GM12891 (cell line): ENCODE measurements around the gene TMEM106C.

Source experiments
- DNase-seq: peaks from one replicate; pipeline ENCODE4 v3.0.0; 2011; ENCODE audit warnings: low spot score; ENCODE audit not compliant: insufficient read length
- FAIRE-seq: peaks from 2 replicates; lab custom pipeline; 2011; peaks lifted over from hg19 to GRCh38; lab: Jason Lieb, UNC
- PAX5 ChIP-seq: IDR thresholded peaks from 2 replicates; pipeline ENCODE4 v1.6.1; 2011; ENCODE audit warnings: low read length, moderate library complexity, mild to moderate bottlenecking; ENCODE audit not compliant: insufficient read depth, severe bottlenecking
- POLR2A ChIP-seq: IDR thresholded peaks from 2 replicates; pipeline ENCODE4 v1.6.1; 2011; ENCODE audit warnings: low read depth, low read length, control low read depth
- POLR2AphosphoS5 ChIP-seq: IDR thresholded peaks from 2 replicates; pipeline ENCODE4 v1.6.1; 2011; ENCODE audit warnings: low read depth, low read length, control low read depth
- POU2F2 ChIP-seq: IDR thresholded peaks from 2 replicates; pipeline ENCODE4 v1.6.1; 2011; ENCODE audit warnings: low read depth, mild to moderate bottlenecking, control low read depth, low read length, moderate library complexity
- SPI1 ChIP-seq: IDR thresholded peaks from 2 replicates; pipeline ENCODE4 v1.6.1; 2011; ENCODE audit warnings: low read depth, low read length, control low read depth
- TAF1 ChIP-seq: IDR thresholded peaks from 2 replicates; pipeline ENCODE4 v1.6.1; 2011; ENCODE audit warnings: low read depth, low read length, control low read depth

Gene TMEM106C

GRCh38 chr12:47939009-47939601 lies 24.3 kb upstream of the TMEM106C start:
- TF ChIP-seq PAX5: no peak
- no peak for TF ChIP-seq POLR2A
- TF ChIP-seq SPI1: no peak
- no peak for TF ChIP-seq POLR2AphosphoS5
- no peak for TF ChIP-seq POU2F2
- no peak for TF ChIP-seq TAF1
- no peak for DNase-seq
- FAIRE-seq: no peak

GRCh38 chr12:47940773-47941474 lies 22.5 kb upstream of the TMEM106C start:
- no peak for DNase-seq
- TF ChIP-seq TAF1 (no peak), PAX5 (no peak), POU2F2 (no peak), SPI1 (no peak), POLR2A (no peak), POLR2AphosphoS5 (no peak)
- FAIRE-seq: peak; percentile 70

GRCh38 chr12:47941475-47941780 lies 22.0 kb upstream of the TMEM106C start:
- FAIRE-seq (no peak), DNase-seq (no peak)
- TF ChIP-seq POU2F2: no peak
- TF ChIP-seq POLR2AphosphoS5: no peak
- TF ChIP-seq TAF1: no peak
- no peak for TF ChIP-seq PAX5
- TF ChIP-seq SPI1: no peak
- no peak for TF ChIP-seq POLR2A

GRCh38 chr12:47941871-47942613 lies 21.4 kb upstream of the TMEM106C start:
- TF ChIP-seq SPI1 (no peak), POLR2AphosphoS5 (no peak), POLR2A (no peak), TAF1 (no peak), POU2F2 (no peak)
- FAIRE-seq: no peak
- DNase-seq: no peak

- DNase-seq (no peak), FAIRE-seq (no peak)
- no peak for TF ChIP-seq SPI1
- no peak for TF ChIP-seq POLR2A
- TF ChIP-seq TAF1: no peak
- no peak for TF ChIP-seq PAX5
- TF ChIP-seq POLR2AphosphoS5: no peak
- TF ChIP-seq POU2F2: no peak
Observed at GRCh38 chr12:47942614-47943225, 20.7 kb upstream of the TMEM106C start.

- TF ChIP-seq TAF1: no peak
- no peak for TF ChIP-seq POLR2AphosphoS5
- DNase-seq (no peak), FAIRE-seq (no peak)
Observed at GRCh38 chr12:47943623-47944340, 19.6 kb upstream of the TMEM106C start.

GRCh38 chr12:47944685-47945340 lies 18.6 kb upstream of the TMEM106C start:
- peak; percentile 23 for FAIRE-seq
- no peak for DNase-seq
- TF ChIP-seq TAF1: no peak
- TF ChIP-seq SPI1: no peak
- no peak for TF ChIP-seq PAX5
- no peak for TF ChIP-seq POLR2AphosphoS5
- no peak for TF ChIP-seq POU2F2
- no peak for TF ChIP-seq POLR2A

GRCh38 chr12:47945341-47945728 lies 18.1 kb upstream of the TMEM106C start:
- no peak for FAIRE-seq
- no peak for DNase-seq
- no peak for TF ChIP-seq POU2F2
- no peak for TF ChIP-seq SPI1
